ENCODE data around the gene PTPRT. TPM values are rescaled to one million over a fixed set of nuclear protein-coding genes. Genes with fewer than 3 reads are reported as not detected.

PTPRT gene
- total RNA-seq, 4 donors from 2014 or later = 0.63 to 2.2 (median 1.8) TPM

DNA sequence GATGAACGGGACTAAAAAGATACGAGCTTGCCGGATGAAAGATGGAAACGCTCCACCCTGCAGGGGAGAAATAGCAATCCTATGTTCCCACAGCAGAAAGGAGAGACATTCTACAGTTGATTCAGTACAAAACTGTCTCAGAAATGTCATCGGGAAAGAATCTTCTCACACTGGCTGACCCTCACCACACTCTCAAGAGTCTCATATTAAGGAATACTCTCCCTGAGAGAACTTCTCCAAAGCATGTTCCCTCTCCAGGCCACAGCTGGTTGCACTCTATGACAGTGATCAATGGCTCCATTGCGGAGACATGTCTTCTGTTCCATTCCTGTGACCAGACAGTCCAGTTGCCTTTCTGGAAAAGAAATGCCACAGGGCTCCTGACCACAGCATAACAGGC lies 813.6 kb downstream of the PTPRT start:
- ATAC-seq (ENCODE audit: low FRiP score) (no peak), DNase-seq (ENCODE audit: low spot score) (no peak)
- TF ChIP-seq CTCF (IDR thresholded peaks at IDR 0.05) = no peak

DNA sequence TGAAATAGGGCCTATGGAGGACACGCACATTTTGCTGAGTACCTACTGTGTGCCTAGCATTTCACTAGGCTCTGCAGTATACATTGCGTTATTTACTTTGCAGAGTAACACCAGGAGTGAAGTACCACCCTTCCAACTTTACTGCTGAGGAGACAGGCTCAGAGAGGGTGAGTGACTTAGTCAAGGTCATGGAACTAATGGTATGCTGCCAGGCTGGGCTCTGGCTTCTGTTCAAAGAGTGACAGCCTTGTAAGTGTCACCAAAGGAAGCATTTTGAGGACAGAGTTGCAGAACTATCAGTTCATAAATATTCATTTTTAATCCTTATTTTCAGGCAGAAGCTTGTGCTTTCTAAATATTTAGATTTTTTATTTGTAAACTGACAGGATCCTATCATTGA lies 816.7 kb downstream of the PTPRT start:
- TF ChIP-seq CTCF (IDR thresholded peaks at IDR 0.05) = no peak
- DNase-seq (ENCODE audit: low spot score) = no peak
- no peak for ATAC-seq (ENCODE audit: low FRiP score)

GRCh38 chr20:42370075-42370474 lies 819.6 kb downstream of the PTPRT start:
- no peak for TF ChIP-seq CTCF (IDR thresholded peaks at IDR 0.05)
- ATAC-seq (ENCODE audit: low FRiP score) (no peak), DNase-seq (ENCODE audit: low spot score) (no peak)

- no peak for TF ChIP-seq CTCF (IDR thresholded peaks at IDR 0.05)
- DNase-seq (ENCODE audit: low spot score) (no peak), ATAC-seq (ENCODE audit: low FRiP score) (no peak)
These were observed 820.8 kb downstream of the PTPRT start for GRCh38 chr20:42368910-42369309.

DNA sequence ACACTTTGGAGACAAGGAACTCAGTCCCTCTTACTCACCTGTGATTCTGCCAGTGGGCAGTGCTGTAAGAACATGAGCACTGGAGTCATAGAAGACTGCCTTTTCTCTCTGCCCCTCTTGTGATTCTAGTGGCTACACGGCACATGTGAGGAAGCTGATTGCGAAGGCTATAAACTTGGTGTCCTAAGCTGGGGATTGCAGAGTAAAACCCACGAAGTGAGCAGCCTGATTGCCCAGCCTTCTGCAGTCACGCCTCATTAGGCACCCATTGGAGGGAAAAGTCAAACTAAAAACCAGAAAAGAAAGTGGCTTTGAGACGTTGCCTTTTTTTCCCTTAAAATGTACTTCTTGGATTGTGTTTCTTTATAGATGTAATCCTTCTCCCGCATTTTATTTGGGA lies 823.1 kb downstream of the PTPRT start:
- DNase-seq (ENCODE audit: low spot score) (no peak), ATAC-seq (ENCODE audit: low FRiP score) (no peak)
- TF ChIP-seq CTCF (IDR thresholded peaks at IDR 0.05) = no peak

DNA sequence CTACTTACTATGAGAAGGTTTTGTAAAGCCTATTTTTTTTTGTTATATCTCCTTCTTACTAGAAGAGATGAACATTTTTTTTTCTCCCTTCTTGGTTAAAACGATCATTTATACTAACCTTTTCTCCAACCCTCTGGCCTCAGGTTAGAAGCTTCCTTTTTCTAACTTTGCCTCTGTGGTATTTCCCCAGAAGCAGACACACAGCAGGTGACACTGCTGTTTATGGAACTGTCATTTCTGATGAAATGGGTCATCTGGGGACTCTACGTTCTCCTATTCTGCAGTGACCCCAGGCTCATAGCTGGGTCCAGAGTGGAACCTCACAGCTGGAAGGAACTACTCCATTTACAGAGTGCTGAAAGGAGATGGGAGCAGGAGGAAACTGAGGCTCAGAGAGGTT lies 825.3 kb downstream of the PTPRT start:
- ATAC-seq (ENCODE audit: low FRiP score) = no peak
- no peak for DNase-seq (ENCODE audit: low spot score)
- no peak for TF ChIP-seq CTCF (IDR thresholded peaks at IDR 0.05)

GRCh38 chr20:42361402-42361970 lies 828.2 kb downstream of the PTPRT start:
- ATAC-seq (ENCODE audit: low FRiP score) (no peak), DNase-seq (ENCODE audit: low spot score) (no peak)
- TF ChIP-seq CTCF (IDR thresholded peaks at IDR 0.05) = no peak
